ENCODE data around the gene HOMER3.

- TF ChIP-seq POLR2A (IDR thresholded peaks at IDR 0.05) (no peak), EP300 (IDR thresholded peaks at IDR 0.05) (no peak)
Observed at GRCh38 chr19:18893587-18894253, 47.3 kb downstream of the HOMER3 start.
